Right lobe of liver (tissue), 4 donors: ENCODE results near the gene RNF145.
"Not testable (repeated sequence)": the region's sequence is repeated elsewhere in the genome, so short reads cannot be mapped to it uniquely, and the experiment has no call there.

Source experiments
- POLR2A ChIP-seq: fragments of 450-650 bp; IDR thresholded peaks from one replicate; pipeline ENCODE4 v1.6.1; 2017; ENCODE audit warnings: antibody characterized with exemption, mild to moderate bottlenecking
- TF ChIP-seq, protein P1 (sequence below), 4 donors: fragments of 200-600 bp in 3 of 4; fragments of 450-650 bp in 1 of 4; IDR thresholded peaks; one replicate each; pipeline versions ENCODE4 v1.5.1 to v1.8.0; 2016 to 2022; ENCODE audit warnings: antibody characterized with exemption in 4 of 4, mild to moderate bottlenecking in 2 of 4
- donor health status: DM: no; HTN: no; CAD: no.
- donor health status: DM: no; HTN: no; CAD: no.
- donor health status: DM: no; HTN: yes; CAD: no.

- TF ChIP-seq, protein P1, sequence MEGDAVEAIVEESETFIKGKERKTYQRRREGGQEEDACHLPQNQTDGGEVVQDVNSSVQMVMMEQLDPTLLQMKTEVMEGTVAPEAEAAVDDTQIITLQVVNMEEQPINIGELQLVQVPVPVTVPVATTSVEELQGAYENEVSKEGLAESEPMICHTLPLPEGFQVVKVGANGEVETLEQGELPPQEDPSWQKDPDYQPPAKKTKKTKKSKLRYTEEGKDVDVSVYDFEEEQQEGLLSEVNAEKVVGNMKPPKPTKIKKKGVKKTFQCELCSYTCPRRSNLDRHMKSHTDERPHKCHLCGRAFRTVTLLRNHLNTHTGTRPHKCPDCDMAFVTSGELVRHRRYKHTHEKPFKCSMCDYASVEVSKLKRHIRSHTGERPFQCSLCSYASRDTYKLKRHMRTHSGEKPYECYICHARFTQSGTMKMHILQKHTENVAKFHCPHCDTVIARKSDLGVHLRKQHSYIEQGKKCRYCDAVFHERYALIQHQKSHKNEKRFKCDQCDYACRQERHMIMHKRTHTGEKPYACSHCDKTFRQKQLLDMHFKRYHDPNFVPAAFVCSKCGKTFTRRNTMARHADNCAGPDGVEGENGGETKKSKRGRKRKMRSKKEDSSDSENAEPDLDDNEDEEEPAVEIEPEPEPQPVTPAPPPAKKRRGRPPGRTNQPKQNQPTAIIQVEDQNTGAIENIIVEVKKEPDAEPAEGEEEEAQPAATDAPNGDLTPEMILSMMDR (IDR thresholded peaks at IDR 0.05): not testable (repeated sequence)
- not testable (repeated sequence) for TF ChIP-seq POLR2A
Measured at GRCh38 chr5:159145160-159145559, 64.2 kb downstream of the RNF145 start.
